ENCODE results near the gene CPT1A.

DNA sequence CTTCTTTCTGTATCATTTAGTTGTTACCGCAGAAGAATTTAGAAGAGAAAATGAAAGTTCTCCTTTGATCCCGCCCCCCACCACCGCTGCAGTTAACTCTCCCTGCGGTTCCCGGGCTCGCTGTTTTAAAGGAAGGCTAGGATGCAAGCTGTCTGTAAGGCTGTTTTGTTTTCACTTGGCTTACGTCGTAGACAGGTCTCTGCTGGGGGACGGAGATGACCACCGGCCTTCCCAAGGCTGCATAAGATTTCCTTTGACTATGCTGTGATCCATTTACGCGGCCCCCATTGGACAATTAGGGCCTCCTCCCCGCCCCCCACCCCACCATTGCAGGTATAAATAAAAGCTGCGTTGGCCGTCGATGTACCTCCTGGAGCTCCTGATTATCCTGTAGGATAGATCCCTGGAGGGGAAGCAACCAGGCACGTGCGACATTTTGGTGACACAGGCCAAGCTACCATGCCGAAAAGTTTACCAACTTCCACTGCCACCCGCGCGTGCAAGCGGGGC, 1.4 kb upstream of the CPT1A start:
- TF ChIP-seq POLR2A (IDR thresholded peaks at IDR 0.05; ENCODE audit: low read depth, low read length): no peak
- no peak for TF ChIP-seq POLR2AphosphoS5 (IDR thresholded peaks at IDR 0.05; ENCODE audit: low read depth, low read length)
- TF ChIP-seq TAF1 (IDR thresholded peaks at IDR 0.05; ENCODE audit: borderline replicate concordance, low read depth, low read length): no peak
